ENCODE results near the gene GARIN5A.
"Not testable (repeated sequence)": the region's sequence is repeated elsewhere in the genome, so short reads cannot be mapped to it uniquely, and the experiment has no call there.

Gene GARIN5A

GRCh38 chr19:50465000-50465399 is 11.6 kb downstream of the GARIN5A start:
- DNase-seq (ENCODE audit: low read depth in 2 of 2): no peak

GRCh38 chr19:50464348-50464747 is 12.3 kb downstream of the GARIN5A start:
- no peak for DNase-seq (ENCODE audit: low read depth in 2 of 2)

GRCh38 chr19:50462970-50463369 is 13.7 kb downstream of the GARIN5A start:
- DNase-seq (ENCODE audit: low read depth in 2 of 2): no peak

GRCh38 chr19:50461066-50461875 is 15.4 kb downstream of the GARIN5A start:
- DNase-seq (ENCODE audit: low read depth in 2 of 2): peak; percentile 49 to 51

GRCh38 chr19:50460161-50460765 is 16.4 kb downstream of the GARIN5A start:
- DNase-seq (ENCODE audit: low read depth in 2 of 2): no peak

GRCh38 chr19:50459638-50460037 is 17.0 kb downstream of the GARIN5A start:
- no peak for DNase-seq (ENCODE audit: low read depth in 2 of 2)

- DNase-seq (ENCODE audit: low read depth in 2 of 2): no peak
These were observed 17.6 kb downstream of the GARIN5A start for GRCh38 chr19:50459067-50459456.

GRCh38 chr19:50458396-50459066 is 18.1 kb downstream of the GARIN5A start:
- DNase-seq (ENCODE audit: low read depth in 2 of 2): no peak

GRCh38 chr19:50457300-50457699 is 19.3 kb downstream of the GARIN5A start:
- no peak for DNase-seq (ENCODE audit: low read depth in 2 of 2)

- no peak for DNase-seq (ENCODE audit: low read depth in 2 of 2)
These were observed 20.7 kb downstream of the GARIN5A start for GRCh38 chr19:50455992-50456391.

GRCh38 chr19:50453243-50453642 is 23.4 kb downstream of the GARIN5A start:
- DNase-seq (ENCODE audit: low read depth in 2 of 2): no peak

GRCh38 chr19:50451223-50451534 is 25.5 kb downstream of the GARIN5A start:
- no peak for DNase-seq (ENCODE audit: low read depth in 2 of 2)

GRCh38 chr19:50450369-50451222 is 26.1 kb downstream of the GARIN5A start:
- no peak for DNase-seq (ENCODE audit: low read depth in 2 of 2)

- no peak for DNase-seq (ENCODE audit: low read depth in 2 of 2)
These were observed 27.3 kb downstream of the GARIN5A start for GRCh38 chr19:50449236-50449899.

GRCh38 chr19:50447750-50448149 is 28.9 kb downstream of the GARIN5A start:
- no peak for DNase-seq (ENCODE audit: low read depth in 2 of 2)

- no peak for DNase-seq (ENCODE audit: low read depth in 2 of 2)
These were observed 29.6 kb downstream of the GARIN5A start for GRCh38 chr19:50447053-50447452.

GRCh38 chr19:50444059-50444458 is 32.6 kb downstream of the GARIN5A start:
- DNase-seq (ENCODE audit: low read depth in 2 of 2): no peak

GRCh38 chr19:50439130-50439529 is 37.5 kb downstream of the GARIN5A start:
- DNase-seq (ENCODE audit: low read depth in 2 of 2): not testable (repeated sequence)

GRCh38 chr19:50437862-50438449 is 38.7 kb downstream of the GARIN5A start:
- DNase-seq (ENCODE audit: low read depth in 2 of 2): no peak

- DNase-seq (ENCODE audit: low read depth in 2 of 2): no peak
These were observed 41.0 kb downstream of the GARIN5A start for GRCh38 chr19:50435627-50436026.

- no peak for DNase-seq (ENCODE audit: low read depth in 2 of 2)
These were observed 41.4 kb downstream of the GARIN5A start for GRCh38 chr19:50435221-50435620.
